GM18951 (cell line): ENCODE measurements around the gene SPIRE2.

ENCODE experiments used
- POLR2A ChIP-seq: IDR thresholded peaks from 4 replicates; pipeline ENCODE4 v1.6.1; 2011; ENCODE audit warnings: mild to moderate bottlenecking; ENCODE audit not compliant: insufficient read length, insufficient read depth; ENCODE audit errors: extremely low read depth
- in situ Hi-C: fragments of 300-500 bp; cut with MboI; formaldehyde crosslinking; loops from one replicate; pipeline ENCODE4 v1.12.0; 2022; ENCODE audit warnings: low sequenced_read_pairs, mixed read lengths, inconsistent platforms; ENCODE audit not compliant: unreplicated experiment

SPIRE2 gene

DNA sequence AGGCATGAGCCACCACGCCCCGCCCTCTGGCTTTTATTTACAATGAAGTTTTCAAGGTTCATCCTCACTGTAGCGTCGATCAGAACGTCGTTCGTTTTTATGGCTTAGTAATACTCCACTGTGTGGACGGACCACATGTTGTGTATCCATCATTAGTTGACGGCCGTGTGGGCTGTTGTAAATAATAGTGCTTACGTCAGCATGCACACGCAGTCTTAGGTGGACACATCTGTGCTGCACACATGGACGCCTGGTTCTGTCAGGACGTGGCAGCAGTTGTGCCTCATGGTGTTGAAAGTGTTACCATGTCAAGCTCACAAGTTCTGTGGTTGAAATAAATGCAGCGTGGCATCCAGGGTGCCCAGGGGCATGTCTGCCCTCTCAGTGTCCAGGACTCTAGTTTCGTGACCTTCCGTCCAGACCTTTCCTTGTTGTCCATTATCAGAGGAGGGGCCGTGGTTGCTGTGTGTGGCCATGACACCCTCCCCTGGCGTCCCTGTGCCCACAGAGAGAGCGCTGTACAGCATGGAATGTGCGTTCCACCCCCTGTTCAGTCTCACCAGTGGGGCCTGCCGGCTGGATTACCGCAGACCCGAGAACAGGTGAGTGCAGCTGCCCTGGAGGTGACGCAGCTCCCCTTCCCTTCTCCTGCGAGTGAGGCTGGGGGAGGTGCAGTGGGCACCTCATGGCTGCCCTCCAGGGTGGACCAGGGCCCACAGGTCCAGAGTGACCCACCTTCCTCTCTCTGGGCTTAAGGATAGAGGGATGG, 67.4 kb downstream of the SPIRE2 start:
- in situ Hi-C loops, result no loop called here
- TF ChIP-seq POLR2A, result no peak

GRCh38 chr16:89897204-89897603, 68.9 kb downstream of the SPIRE2 start:
- in situ Hi-C loops, result no loop called here
- no peak for TF ChIP-seq POLR2A

DNA sequence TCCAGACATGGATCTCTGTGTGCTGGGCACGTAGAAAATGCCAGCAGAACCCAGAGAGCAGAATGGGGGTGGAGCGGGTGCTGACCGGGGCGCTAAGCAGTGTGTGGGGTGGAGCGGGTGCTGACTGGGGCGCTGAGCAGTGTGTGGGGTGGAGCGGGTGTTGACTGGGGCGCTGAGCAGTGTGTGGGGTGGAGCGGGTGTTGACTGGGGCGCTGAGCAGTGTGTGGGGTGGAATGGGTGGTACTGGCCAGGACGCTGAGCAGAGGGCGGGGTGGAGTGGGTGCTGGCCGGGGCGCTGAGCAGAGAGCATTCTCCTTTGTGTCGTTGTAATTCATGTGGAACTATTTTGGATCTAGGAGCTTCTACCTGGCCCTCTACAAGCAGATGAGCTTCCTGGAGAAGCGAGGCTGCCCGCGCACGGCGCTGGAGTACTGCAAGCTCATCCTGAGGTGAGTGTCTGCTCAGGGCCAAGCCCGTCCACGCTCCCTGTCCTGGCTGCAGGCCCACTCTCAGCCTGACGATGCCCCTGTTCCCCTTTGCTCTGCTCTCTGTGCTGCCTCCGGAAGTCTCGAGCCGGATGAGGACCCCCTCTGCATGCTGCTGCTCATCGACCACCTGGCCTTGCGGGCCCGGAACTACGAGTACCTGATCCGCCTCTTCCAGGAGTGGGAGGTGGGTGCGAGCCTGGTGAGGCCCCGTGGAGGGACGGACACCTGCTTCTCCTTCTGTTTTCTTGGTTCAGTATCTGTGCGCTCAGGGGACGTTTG, 70.1 kb downstream of the SPIRE2 start:
- TF ChIP-seq POLR2A, result no peak
- in situ Hi-C loops, result no loop called here

DNA sequence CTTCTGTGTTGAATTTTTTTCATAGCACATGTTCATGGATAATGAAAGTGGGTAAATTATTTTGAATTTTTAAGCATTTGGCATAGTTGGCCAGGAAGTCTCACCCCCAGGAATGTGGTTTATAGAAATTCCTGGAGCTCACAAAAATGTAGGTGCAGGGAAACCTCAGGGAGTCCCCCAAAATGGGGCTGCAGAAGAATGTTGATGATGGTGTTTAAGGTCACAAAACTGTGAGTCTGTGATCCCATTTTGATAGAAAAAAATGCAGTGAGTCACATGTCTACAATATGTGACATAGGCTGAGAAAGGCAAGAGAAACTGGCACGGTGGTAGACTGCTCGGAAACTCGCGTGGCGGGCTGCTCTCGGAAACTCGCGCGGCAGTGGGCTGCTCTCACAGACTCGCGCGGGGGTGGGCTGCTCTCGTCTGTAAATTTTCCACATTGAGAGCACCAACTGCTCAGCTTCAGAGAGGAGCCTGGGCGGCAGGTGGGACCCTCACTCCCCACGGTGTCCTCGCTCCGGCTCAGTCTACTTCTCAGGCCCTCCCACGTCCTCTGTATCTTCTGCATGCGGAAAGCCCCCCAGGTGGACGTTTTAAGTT, 71.7 kb downstream of the SPIRE2 start:
- in situ Hi-C loops, result no loop called here
- TF ChIP-seq POLR2A, result no peak

- no peak for TF ChIP-seq POLR2A
- in situ Hi-C loops, result no loop called here
Measured at GRCh38 chr16:89900885-89901284, 72.6 kb downstream of the SPIRE2 start.

DNA sequence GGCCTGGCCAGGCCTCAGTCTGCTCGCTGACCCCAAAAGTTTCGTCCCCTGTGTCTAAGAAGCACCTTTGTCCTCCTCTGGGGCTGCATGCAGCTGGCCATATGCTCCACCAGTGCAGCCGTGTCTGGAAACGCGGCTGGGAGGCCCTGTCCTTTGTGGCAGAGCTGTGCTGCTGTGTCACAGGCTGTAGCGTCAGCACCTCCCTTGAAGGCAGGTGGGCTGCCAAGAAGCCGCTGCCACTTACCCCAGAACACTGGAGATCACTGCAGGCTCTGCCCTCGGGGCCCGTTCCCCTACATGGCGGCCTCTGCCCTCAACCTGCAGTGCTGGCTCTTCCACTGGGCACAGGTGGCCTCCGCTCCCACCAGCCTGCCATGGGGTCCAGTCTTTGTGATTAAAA, 74.7 kb downstream of the SPIRE2 start:
- in situ Hi-C loops, result no loop called here
- TF ChIP-seq POLR2A, result no peak

GRCh38 chr16:89903908-89904515, 75.7 kb downstream of the SPIRE2 start:
- TF ChIP-seq POLR2A, result no peak
- in situ Hi-C loops, result no loop called here

- TF ChIP-seq POLR2A, result no peak
- in situ Hi-C loops, result no loop called here
Measured at GRCh38 chr16:89904606-89905510, 76.6 kb downstream of the SPIRE2 start.

GRCh38 chr16:89905511-89906139, 77.3 kb downstream of the SPIRE2 start:
- in situ Hi-C loops, result no loop called here
- TF ChIP-seq POLR2A, result no peak

DNA sequence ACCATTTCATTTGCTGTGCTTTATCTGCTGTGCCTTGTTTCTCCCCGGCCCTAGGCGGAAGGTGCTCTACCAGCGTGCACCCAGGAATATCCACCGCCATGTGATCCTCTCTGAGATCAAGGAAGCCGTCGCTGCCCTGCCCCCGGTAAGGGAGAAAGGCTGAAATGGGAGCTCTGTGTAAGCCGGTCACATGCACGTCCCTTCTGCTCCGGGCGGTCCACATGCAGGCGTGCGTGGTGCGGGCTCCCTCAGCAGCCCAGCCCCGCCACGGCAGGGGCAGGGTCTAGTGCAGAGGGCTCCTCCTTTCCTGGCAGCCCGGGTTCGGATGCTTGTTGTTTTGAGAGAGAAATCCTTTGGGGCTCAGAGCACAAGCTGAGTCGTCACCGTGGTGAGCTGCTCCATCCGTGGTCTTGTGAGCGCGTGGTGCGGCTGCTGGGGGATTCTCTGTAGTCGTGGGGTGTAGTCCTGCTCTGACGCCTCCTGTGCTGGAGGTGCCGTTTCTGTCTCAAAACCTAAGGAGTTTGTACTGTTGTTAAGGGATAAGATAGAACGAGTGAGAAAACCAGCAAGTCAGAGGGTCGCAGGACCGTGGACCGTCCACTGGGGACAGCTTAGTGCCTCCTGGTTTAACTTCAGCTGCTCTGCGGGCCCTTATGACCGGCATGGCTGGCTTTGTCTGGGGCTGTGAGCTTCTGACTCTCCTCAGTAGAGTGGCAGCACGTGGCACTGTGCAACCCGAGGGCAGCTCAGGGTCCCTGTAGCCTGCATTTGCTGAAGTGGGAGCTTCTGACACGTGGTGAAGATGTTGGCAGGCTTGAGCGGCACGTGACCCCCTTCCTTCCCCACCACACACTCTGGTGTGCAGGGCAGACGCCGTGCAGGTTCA, 78.1 kb downstream of the SPIRE2 start:
- in situ Hi-C loops, result no loop called here
- no peak for TF ChIP-seq POLR2A
